Activated CD4-positive, alpha-beta T cell treated with anti-CD3 and anti-CD28 coated beads for 36 hours (primary cell): ENCODE measurements around the gene FNDC1. TPM values are rescaled to one million over a fixed set of nuclear protein-coding genes. Genes with fewer than 3 reads are reported as not detected.
"Not testable (repeated sequence)": the region's sequence is repeated elsewhere in the genome, so short reads cannot be mapped to it uniquely, and the experiment has no call there.

Experiments used
- ATAC-seq: fragments of 200-7000 bp; cut with Tn5 transposase; one replicate; pipeline ENCODE4 v1.10.0; 2021; ENCODE audit warnings: mild to moderate bottlenecking, moderate library complexity
- CTCF ChIA-PET: fragments of 350-600 bp; sonication (Branson Sonifier 250); formaldehyde crosslinking; loops from one replicate; lab custom pipeline; 2021; ENCODE audit warnings: antibody characterized with exemption; lab: Charles Lee
- POLR2A ChIA-PET: fragments of 350-600 bp; sonication (Branson Sonifier 250); formaldehyde crosslinking; loops from one replicate; lab custom pipeline; 2021; ENCODE audit warnings: antibody characterized with exemption, inconsistent platforms; lab: Charles Lee
- DNase-seq: peaks from one replicate; pipeline ENCODE4 v3.0.0-alpha.2; 2020
- H3K27ac Mint-ChIP-seq: one replicate; pipeline ENCODE4 v1.8.0; 2021; ENCODE audit warnings: mixed read lengths
- H3K27me3 Mint-ChIP-seq: one replicate; pipeline ENCODE4 v1.8.0; 2021; ENCODE audit warnings: mixed read lengths
- H3K36me3 Mint-ChIP-seq: one replicate; pipeline ENCODE4 v1.8.0; 2021; ENCODE audit warnings: low read depth, mixed read lengths
- H3K4me1 Mint-ChIP-seq: one replicate; pipeline ENCODE4 v1.8.0; 2021; ENCODE audit warnings: mixed read lengths
- H3K4me3 Mint-ChIP-seq: one replicate; pipeline ENCODE4 v1.8.0; 2021; ENCODE audit warnings: mild to moderate bottlenecking, moderate library complexity, mixed read lengths
- H3K9me3 Mint-ChIP-seq: one replicate; pipeline ENCODE4 v1.8.0; 2021; ENCODE audit warnings: low read depth, mixed read lengths
- intact Hi-C, 2 experiments: fragments of 100-400 bp; cut with DNase I in 1 of 2; cut with micrococcal nuclease in 1 of 2; formaldehyde crosslinking; loops; one replicate each; pipeline versions ENCODE4 v1.14.2 to v1.15.1; 2022 to 2024; cut with DNase I, micrococcal nuclease
- total RNA-seq, 2 experiments: library from RNA; stranded (reverse); gene quantifications; one replicate each; pipeline ENCODE4 v1.2.3, GENCODE V29; 2021

FNDC1 gene
- total RNA-seq, 2 experiments from 2014 or later: not detected

GRCh38 chr6:159279790-159280277 is 110.6 kb downstream of the FNDC1 start:
- H3K36me3 Mint-ChIP-seq: no peaks in the 10 kb centered on the region
- peaks cover 6% of the 10 kb centered on the region for H3K27me3 Mint-ChIP-seq
- ATAC-seq (no peak), DNase-seq (no peak)
- POLR2A ChIA-PET: no interaction called here
- H3K27ac Mint-ChIP-seq: no peak overlapping the region
- intact Hi-C loops: no loop called here
- no peak overlapping the region for H3K4me3 Mint-ChIP-seq
- CTCF ChIA-PET: interaction anchor here (0.7 kb wide), 1 partner anchor 30 kb away, joined by 3 read pairs; no protein-coding TSS in a partner anchor
- H3K4me1 Mint-ChIP-seq: no peaks in the 10 kb centered on the region
- no peaks in the 10 kb centered on the region for H3K9me3 Mint-ChIP-seq

DNA sequence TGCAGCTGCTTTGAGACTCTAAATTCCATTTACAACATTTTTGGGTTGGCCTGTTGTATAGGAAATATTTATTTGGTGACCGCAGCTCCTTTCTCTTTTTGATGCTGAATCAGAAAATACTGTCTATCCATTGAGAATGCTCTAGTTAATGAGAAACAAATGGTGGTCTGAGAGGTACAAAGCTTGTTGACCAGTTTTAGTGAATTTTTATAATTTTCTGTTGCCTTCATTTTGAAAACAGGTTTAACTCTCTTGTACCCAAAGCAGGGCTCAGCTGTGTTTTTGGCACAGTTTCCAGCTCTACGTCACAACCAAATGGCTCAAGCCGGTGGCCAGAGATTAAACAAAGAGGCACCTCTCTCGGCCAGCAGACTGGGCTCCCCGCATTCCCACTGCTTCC is 113.2 kb downstream of the FNDC1 start:
- Mint-ChIP-seq H3K27me3 (peaks cover 3% of the 10 kb centered on the region), H3K4me1 (no peaks in the 10 kb centered on the region), H3K36me3 (no peaks in the 10 kb centered on the region), H3K4me3 (no peak overlapping the region), H3K9me3 (peaks cover 3% of the 10 kb centered on the region), H3K27ac (no peak overlapping the region)
- POLR2A ChIA-PET: no interaction called here
- ATAC-seq (no peak), DNase-seq (no peak)
- CTCF ChIA-PET: interaction anchor here (0.7 to 2.7 kb wide), 4 partner anchors 22 to 373 kb away, joined by 3 to 8 read pairs (median 4); no protein-coding TSS in a partner anchor
- intact Hi-C loops: no loop called here

- not testable (repeated sequence) for H3K9me3 Mint-ChIP-seq, H3K4me3 Mint-ChIP-seq
Observed at GRCh38 chr6:159284661-159285060, 115.5 kb downstream of the FNDC1 start.

GRCh38 chr6:159298840-159299239 is 129.6 kb downstream of the FNDC1 start:
- POLR2A ChIA-PET: no interaction called here
- no peaks in the 10 kb centered on the region for H3K9me3 Mint-ChIP-seq
- peaks cover 24% of the 10 kb centered on the region for H3K27me3 Mint-ChIP-seq
- intact Hi-C loops: no loop called here
- H3K27ac Mint-ChIP-seq: no peak overlapping the region
- DNase-seq (no peak), ATAC-seq (no peak)
- H3K4me1 Mint-ChIP-seq: no peaks in the 10 kb centered on the region
- CTCF ChIA-PET: interaction anchor here (0.6 kb wide), 1 partner anchor 98 kb away, joined by 3 read pairs; no protein-coding TSS in a partner anchor
- no peak overlapping the region for H3K4me3 Mint-ChIP-seq
- H3K36me3 Mint-ChIP-seq: no peaks in the 10 kb centered on the region

More at GRCh38 chr6:159284661-159285060, 115.5 kb downstream of the FNDC1 start:
- intact Hi-C loops, H3K27ac Mint-ChIP-seq, ATAC-seq, DNase-seq, POLR2A ChIA-PET, H3K4me1 Mint-ChIP-seq, H3K36me3 Mint-ChIP-seq: not testable (repeated sequence)
- CTCF ChIA-PET: interaction anchor here (0.7 kb wide), 1 partner anchor 79 kb away, joined by 3 read pairs; no protein-coding TSS in a partner anchor
- H3K27me3 Mint-ChIP-seq: peaks cover 13% of the 10 kb centered on the region

- ChIA-PET CTCF (no interaction called here), POLR2A (no interaction called here)
- no peaks in the 10 kb centered on the region for H3K36me3 Mint-ChIP-seq
- H3K27ac Mint-ChIP-seq: no peak overlapping the region
- ATAC-seq (no peak), DNase-seq (no peak)
- no peak overlapping the region for H3K4me3 Mint-ChIP-seq
- peaks cover 22% of the 10 kb centered on the region for H3K27me3 Mint-ChIP-seq
- intact Hi-C loops: no loop called here
- no peaks in the 10 kb centered on the region for H3K9me3 Mint-ChIP-seq
- H3K4me1 Mint-ChIP-seq: no peaks in the 10 kb centered on the region
Observed at GRCh38 chr6:159299566-159299965, 130.4 kb downstream of the FNDC1 start.

GRCh38 chr6:159301277-159301676 is 132.1 kb downstream of the FNDC1 start:
- H3K27me3 Mint-ChIP-seq: peaks cover 26% of the 10 kb centered on the region
- intact Hi-C loops: no loop called here
- no peaks in the 10 kb centered on the region for H3K4me1 Mint-ChIP-seq
- no peak overlapping the region for H3K27ac Mint-ChIP-seq
- ChIA-PET CTCF (interaction anchor here (0.6 kb wide), 1 partner anchor 1046 kb away, joined by 3 read pairs; no protein-coding TSS in a partner anchor), POLR2A (no interaction called here)
- H3K4me3 Mint-ChIP-seq: no peak overlapping the region
- no peaks in the 10 kb centered on the region for H3K9me3 Mint-ChIP-seq
- no peak for DNase-seq
- no peaks in the 10 kb centered on the region for H3K36me3 Mint-ChIP-seq
- ATAC-seq: no peak

GRCh38 chr6:159301810-159302593 is 132.8 kb downstream of the FNDC1 start:
- Mint-ChIP-seq H3K4me3 (no peak overlapping the region), H3K9me3 (no peaks in the 10 kb centered on the region), H3K4me1 (no peaks in the 10 kb centered on the region), H3K27ac (no peak overlapping the region), H3K36me3 (no peaks in the 10 kb centered on the region), H3K27me3 (peaks cover 24% of the 10 kb centered on the region)
- ChIA-PET CTCF (interaction anchor here (0.6 to 1.7 kb wide), 2 partner anchors 10 to 1045 kb away, joined by 3 to 4 read pairs; no protein-coding TSS in a partner anchor), POLR2A (no interaction called here)
- DNase-seq (no peak), ATAC-seq (no peak)
- intact Hi-C loops: no loop called here

GRCh38 chr6:159302594-159302992 is 133.4 kb downstream of the FNDC1 start:
- no peaks in the 10 kb centered on the region for H3K4me1 Mint-ChIP-seq
- ATAC-seq (no peak), DNase-seq (no peak)
- intact Hi-C loops: no loop called here
- CTCF ChIA-PET: interaction anchor here (1.7 kb wide), 1 partner anchor 9 kb away, joined by 4 read pairs; no protein-coding TSS in a partner anchor
- no peak overlapping the region for H3K4me3 Mint-ChIP-seq
- H3K36me3 Mint-ChIP-seq: no peaks in the 10 kb centered on the region
- peaks cover 24% of the 10 kb centered on the region for H3K27me3 Mint-ChIP-seq
- no peaks in the 10 kb centered on the region for H3K9me3 Mint-ChIP-seq
- H3K27ac Mint-ChIP-seq: no peak overlapping the region
- POLR2A ChIA-PET: no interaction called here

DNA sequence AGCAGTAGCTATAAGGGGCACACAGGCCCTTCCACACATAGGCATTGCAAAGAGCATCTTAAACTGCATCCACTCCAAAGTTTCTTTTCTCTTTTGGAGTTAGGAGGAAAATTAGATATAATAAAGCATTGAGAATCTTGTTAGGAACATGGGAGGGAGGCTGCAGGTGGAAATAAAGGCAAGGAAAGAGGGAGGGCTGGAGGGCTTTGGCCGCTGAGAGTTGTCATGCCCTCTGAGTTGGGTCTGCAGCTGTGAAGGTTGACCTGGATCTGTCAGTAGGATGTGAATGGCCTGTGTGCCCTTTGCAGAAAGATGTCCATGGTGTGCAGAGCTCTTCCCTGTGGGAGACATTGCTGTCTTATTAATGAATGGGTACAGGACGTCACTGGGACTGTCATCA is 134.0 kb downstream of the FNDC1 start:
- POLR2A ChIA-PET: interaction anchor here (0.6 kb wide), 1 partner anchor 881 kb away, joined by 11 read pairs; no protein-coding TSS in a partner anchor
- no peak overlapping the region for H3K27ac Mint-ChIP-seq
- intact Hi-C loops: no loop called here
- H3K4me1 Mint-ChIP-seq: no peaks in the 10 kb centered on the region
- no peak for ATAC-seq
- peaks cover 18% of the 10 kb centered on the region for H3K27me3 Mint-ChIP-seq
- H3K36me3 Mint-ChIP-seq: no peaks in the 10 kb centered on the region
- DNase-seq: no peak
- H3K4me3 Mint-ChIP-seq: no peak overlapping the region
- CTCF ChIA-PET: interaction anchor here (1.7 kb wide), 1 partner anchor 9 kb away, joined by 4 read pairs; no protein-coding TSS in a partner anchor
- H3K9me3 Mint-ChIP-seq: no peaks in the 10 kb centered on the region

DNA sequence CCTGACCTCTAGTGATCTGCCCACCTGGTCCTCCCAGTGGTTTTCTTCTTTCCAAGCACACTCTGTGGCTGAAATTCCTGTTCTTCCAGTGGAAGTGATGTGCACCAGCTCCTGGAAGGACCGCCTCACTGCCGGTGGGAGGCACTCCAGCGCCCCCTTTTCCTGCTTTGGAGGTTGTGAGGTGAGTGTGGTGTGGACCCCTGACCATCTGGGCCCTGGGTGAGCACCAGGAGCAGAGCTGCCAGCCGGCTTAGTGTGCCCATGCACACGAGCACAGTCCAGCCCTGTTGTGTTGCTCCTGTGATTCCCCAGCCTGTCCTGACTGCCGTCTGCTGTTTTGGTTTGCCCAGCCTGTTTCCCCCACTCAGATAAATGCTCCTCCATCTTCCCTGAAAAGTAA is 134.6 kb downstream of the FNDC1 start:
- H3K4me3 Mint-ChIP-seq: no peak overlapping the region
- H3K27ac Mint-ChIP-seq: no peak overlapping the region
- intact Hi-C loops: no loop called here
- POLR2A ChIA-PET: no interaction called here
- ATAC-seq (no peak), DNase-seq (no peak)
- no peaks in the 10 kb centered on the region for H3K36me3 Mint-ChIP-seq
- no peaks in the 10 kb centered on the region for H3K4me1 Mint-ChIP-seq
- CTCF ChIA-PET: interaction anchor here (1.7 kb wide), 1 partner anchor 8 kb away, joined by 4 read pairs; no protein-coding TSS in a partner anchor
- H3K9me3 Mint-ChIP-seq: no peaks in the 10 kb centered on the region
- H3K27me3 Mint-ChIP-seq: peaks cover 15% of the 10 kb centered on the region

- Mint-ChIP-seq H3K4me3 (no peak overlapping the region), H3K9me3 (no peaks in the 10 kb centered on the region), H3K4me1 (no peaks in the 10 kb centered on the region), H3K36me3 (no peaks in the 10 kb centered on the region), H3K27me3 (peaks cover 11% of the 10 kb centered on the region), H3K27ac (no peak overlapping the region)
- ChIA-PET CTCF (no interaction called here), POLR2A (no interaction called here)
- ATAC-seq (no peak), DNase-seq (no peak)
- intact Hi-C loops: no loop called here
Observed at GRCh38 chr6:159304641-159305040, 135.4 kb downstream of the FNDC1 start.
